Measurements from ENCODE around the gene MPPE1. TPM values are rescaled to one million over a fixed set of nuclear protein-coding genes. Genes with fewer than 3 reads are reported as not detected.

The MPPE1 gene
- total RNA-seq, 4 donors from 2014 or later: 24.7 to 83.4 (median 55.8) TPM

DNA sequence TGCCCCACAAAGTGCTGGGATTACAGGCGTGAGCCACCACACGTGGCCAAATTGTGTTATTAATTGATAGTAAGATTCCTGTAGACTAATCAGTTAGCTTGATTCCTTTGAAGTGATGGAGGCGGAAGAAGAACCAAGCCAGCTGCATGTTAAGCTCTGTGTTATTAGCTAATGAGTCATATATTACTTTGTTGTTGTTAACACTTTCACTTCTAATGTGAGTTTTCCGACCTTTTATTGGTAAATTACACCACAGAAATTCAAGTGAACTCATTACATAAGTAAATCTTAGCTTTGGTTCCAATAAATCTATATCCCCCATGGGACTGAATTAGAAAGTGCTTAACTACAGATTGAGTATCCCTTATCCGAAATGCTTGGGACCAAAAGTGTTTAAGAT lies 36.6 kb downstream of the MPPE1 start:
- Histone ChIP-seq H3K4me3 (no peak overlapping the region), H3K4me1 (no peaks in the 10 kb centered on the region), H3K9me3 (no peaks in the 10 kb centered on the region), H3K27ac (no peak overlapping the region), H3K27me3 (no peaks in the 10 kb centered on the region), H3K36me3 (no peaks in the 10 kb centered on the region)
- TF ChIP-seq POLR2A (IDR thresholded peaks at IDR 0.05): no peak
- TF ChIP-seq POLR2AphosphoS5 (IDR thresholded peaks at IDR 0.05): no peak
- TF ChIP-seq EP300 (IDR thresholded peaks at IDR 0.05; ENCODE audit: low read depth): no peak
- TF ChIP-seq, protein P1, sequence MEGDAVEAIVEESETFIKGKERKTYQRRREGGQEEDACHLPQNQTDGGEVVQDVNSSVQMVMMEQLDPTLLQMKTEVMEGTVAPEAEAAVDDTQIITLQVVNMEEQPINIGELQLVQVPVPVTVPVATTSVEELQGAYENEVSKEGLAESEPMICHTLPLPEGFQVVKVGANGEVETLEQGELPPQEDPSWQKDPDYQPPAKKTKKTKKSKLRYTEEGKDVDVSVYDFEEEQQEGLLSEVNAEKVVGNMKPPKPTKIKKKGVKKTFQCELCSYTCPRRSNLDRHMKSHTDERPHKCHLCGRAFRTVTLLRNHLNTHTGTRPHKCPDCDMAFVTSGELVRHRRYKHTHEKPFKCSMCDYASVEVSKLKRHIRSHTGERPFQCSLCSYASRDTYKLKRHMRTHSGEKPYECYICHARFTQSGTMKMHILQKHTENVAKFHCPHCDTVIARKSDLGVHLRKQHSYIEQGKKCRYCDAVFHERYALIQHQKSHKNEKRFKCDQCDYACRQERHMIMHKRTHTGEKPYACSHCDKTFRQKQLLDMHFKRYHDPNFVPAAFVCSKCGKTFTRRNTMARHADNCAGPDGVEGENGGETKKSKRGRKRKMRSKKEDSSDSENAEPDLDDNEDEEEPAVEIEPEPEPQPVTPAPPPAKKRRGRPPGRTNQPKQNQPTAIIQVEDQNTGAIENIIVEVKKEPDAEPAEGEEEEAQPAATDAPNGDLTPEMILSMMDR (IDR thresholded peaks at IDR 0.05): no peak
- WGBS, 2 donors (ENCODE audit: low coverage in 1 of 2): 46 to 49% methylated on average over 3 to 5 of the region's 5 CpGs
- in situ Hi-C loops (cut with MboI; ENCODE audit: low pct_ligation_motif_present in 1 of 4, low pct_unique_long_range_greater_than_20kb in 1 of 4, low sequenced_read_pairs in 3 of 4) (no loop called here), intact Hi-C loops (cut with DNase I; ENCODE audit: low total_unique reads) (no loop called here)
- DNase-seq: no peak

- Histone ChIP-seq H3K27me3 (no peaks in the 10 kb centered on the region), H3K36me3 (no peaks in the 10 kb centered on the region), H3K4me3 (no peak overlapping the region), H3K4me1 (no peaks in the 10 kb centered on the region), H3K9me3 (no peaks in the 10 kb centered on the region), H3K27ac (no peak overlapping the region)
- 90 to 92% methylated on average over 8 of the region's 8 CpGs for WGBS, 2 donors (ENCODE audit: low coverage in 1 of 2)
- in situ Hi-C loops (cut with MboI; ENCODE audit: low pct_ligation_motif_present in 1 of 4, low pct_unique_long_range_greater_than_20kb in 1 of 4, low sequenced_read_pairs in 3 of 4) (no loop called here), intact Hi-C loops (cut with DNase I; ENCODE audit: low total_unique reads) (no loop called here)
- TF ChIP-seq POLR2AphosphoS5 (IDR thresholded peaks at IDR 0.05): no peak
- no peak for TF ChIP-seq EP300 (IDR thresholded peaks at IDR 0.05; ENCODE audit: low read depth)
- TF ChIP-seq, protein P1 (IDR thresholded peaks at IDR 0.05): no peak
- no peak for TF ChIP-seq POLR2A (IDR thresholded peaks at IDR 0.05)
- DNase-seq: no peak
Measured at GRCh38 chr18:11868230-11868629, 39.9 kb downstream of the MPPE1 start.

DNA sequence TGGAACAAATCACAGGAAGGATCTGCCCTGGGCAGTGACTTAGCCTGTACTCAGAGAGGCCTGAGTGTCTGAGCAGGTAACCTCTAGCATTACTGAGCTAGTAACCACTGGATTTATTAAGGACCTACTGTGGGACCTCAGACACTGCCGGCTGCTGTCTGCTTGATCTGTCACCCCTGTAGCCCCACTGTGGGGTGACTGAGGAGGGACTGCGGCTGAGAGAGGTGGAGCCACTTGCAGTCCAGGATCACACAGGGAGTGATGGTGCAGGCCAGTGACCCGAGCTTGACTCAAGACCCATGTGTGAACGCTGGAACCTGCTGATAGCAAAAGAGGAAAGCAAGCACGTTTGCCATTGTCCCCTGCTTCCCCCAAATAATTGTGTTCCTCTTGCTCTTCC lies 41.4 kb downstream of the MPPE1 start:
- DNase-seq: no peak
- no peaks in the 10 kb centered on the region for H3K9me3 ChIP-seq
- in situ Hi-C loops (cut with MboI; ENCODE audit: low pct_ligation_motif_present in 1 of 4, low pct_unique_long_range_greater_than_20kb in 1 of 4, low sequenced_read_pairs in 3 of 4): no loop called here
- no peaks in the 10 kb centered on the region for H3K4me1 ChIP-seq
- no peaks in the 10 kb centered on the region for H3K27me3 ChIP-seq
- H3K36me3 ChIP-seq: no peaks in the 10 kb centered on the region
- intact Hi-C loops (cut with DNase I; ENCODE audit: low total_unique reads): no loop called here
- no peak overlapping the region for H3K4me3 ChIP-seq
- TF ChIP-seq, protein P1 (IDR thresholded peaks at IDR 0.05): no peak
- TF ChIP-seq EP300 (IDR thresholded peaks at IDR 0.05; ENCODE audit: low read depth) (no peak), POLR2A (IDR thresholded peaks at IDR 0.05) (no peak), POLR2AphosphoS5 (IDR thresholded peaks at IDR 0.05) (no peak)
- no peak overlapping the region for H3K27ac ChIP-seq
- 79 to 81% methylated on average over 3 to 5 of the region's 5 CpGs for WGBS, 2 donors (ENCODE audit: low coverage in 1 of 2)

GRCh38 chr18:11866329-11866728 lies 41.8 kb downstream of the MPPE1 start:
- no peak for DNase-seq
- no peak overlapping the region for H3K4me3 ChIP-seq
- intact Hi-C loops (cut with DNase I; ENCODE audit: low total_unique reads) (no loop called here), in situ Hi-C loops (cut with MboI; ENCODE audit: low pct_ligation_motif_present in 1 of 4, low pct_unique_long_range_greater_than_20kb in 1 of 4, low sequenced_read_pairs in 3 of 4) (no loop called here)
- H3K27ac ChIP-seq: no peak overlapping the region
- no peaks in the 10 kb centered on the region for H3K9me3 ChIP-seq
- no peak for TF ChIP-seq POLR2AphosphoS5 (IDR thresholded peaks at IDR 0.05)
- TF ChIP-seq POLR2A (IDR thresholded peaks at IDR 0.05): no peak
- TF ChIP-seq, protein P1 (IDR thresholded peaks at IDR 0.05): no peak
- TF ChIP-seq EP300 (IDR thresholded peaks at IDR 0.05; ENCODE audit: low read depth): no peak
- H3K4me1 ChIP-seq: no peaks in the 10 kb centered on the region
- no peaks in the 10 kb centered on the region for H3K27me3 ChIP-seq
- H3K36me3 ChIP-seq: no peaks in the 10 kb centered on the region
- WGBS, 2 donors (ENCODE audit: low coverage in 1 of 2): 64 to 88% methylated on average over 5 to 10 of the region's 10 CpGs
